Endometrial microvascular endothelial cells (primary cell): ENCODE measurements around the gene MAP3K1. TPM values are rescaled to one million over a fixed set of nuclear protein-coding genes. Genes with fewer than 3 reads are reported as not detected.

Experiments
- in situ Hi-C: cut with HindIII; loops from 2 replicates; pipeline ENCODE4 v1.10.0; 2017; ENCODE audit warnings: low sequenced_read_pairs, low pct_unique_long_range_greater_than_20kb; ENCODE audit errors: inconsistent ontology term
- total RNA-seq: library from RNA; depleted of rRNA; stranded (reverse); fragments of >200 nt; gene quantifications from one replicate; pipeline ENCODE4 v1.2.3, GENCODE V29; 2015; ENCODE audit errors: inconsistent ontology term

Gene MAP3K1
- total RNA-seq, 1 donor from 2014 or later: 8.2 TPM

DNA sequence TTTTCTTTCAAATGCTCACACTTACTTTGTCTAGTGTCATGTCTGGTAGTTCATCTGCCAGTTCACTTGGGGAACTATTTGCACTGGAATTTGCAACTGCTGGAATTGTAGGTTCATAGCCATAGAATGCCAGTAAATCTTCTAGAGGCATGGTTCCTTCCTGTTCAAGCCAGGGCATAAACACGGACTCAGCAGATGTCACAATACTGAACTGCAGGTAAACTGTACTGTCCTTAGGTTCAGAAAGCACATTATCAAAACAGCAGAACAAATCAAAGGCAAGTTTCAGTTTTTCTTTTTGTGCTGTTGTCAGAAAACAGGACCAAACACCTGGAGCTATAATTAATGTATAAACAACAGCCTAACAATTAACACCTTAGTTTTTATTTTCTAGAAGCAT, 123.5 kb downstream of the MAP3K1 start:
- in situ Hi-C loops: no loop called here

DNA sequence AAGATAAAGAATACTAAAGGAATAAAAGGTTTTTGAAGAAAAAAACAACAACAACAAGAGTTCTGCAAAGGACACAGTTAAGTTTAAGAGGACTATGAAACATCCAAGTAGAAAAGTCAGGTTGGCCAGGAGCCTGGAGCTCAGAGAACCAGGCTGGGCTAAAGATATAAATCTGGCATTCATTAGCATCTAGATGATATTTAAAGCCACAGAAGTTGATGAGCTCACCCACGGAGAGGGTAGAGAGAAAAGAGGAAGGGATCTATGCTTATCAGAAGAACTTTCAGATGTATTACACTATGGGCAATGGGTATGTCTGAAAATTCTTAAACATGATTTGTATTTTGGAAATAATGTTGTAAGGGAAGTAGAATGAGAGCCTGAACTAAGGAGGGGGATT, 126.6 kb downstream of the MAP3K1 start:
- in situ Hi-C loops: no loop called here

Other genes starting within 250 kb of the MAP3K1 start
- gene SETD9, start 94.0 kb downstream of the MAP3K1 start, total RNA-seq: 14.2 TPM
- 9.1 TPM for gene MIER3, start 136.6 kb downstream of the MAP3K1 start, total RNA-seq